GM18498 (cell line): ENCODE data around the gene TATDN3.
"Not testable (repeated sequence)": the region's sequence is repeated elsewhere in the genome, so short reads cannot be mapped to it uniquely, and the experiment has no call there.

ENCODE experiments used
- ATAC-seq: cut with Tn5 transposase; IDR thresholded peaks from one replicate; pipeline ENCODE4 v1.9.1; 2021; ENCODE audit warnings: mild to moderate bottlenecking, moderate library complexity; ENCODE audit not compliant: unreplicated experiment

Gene TATDN3

DNA sequence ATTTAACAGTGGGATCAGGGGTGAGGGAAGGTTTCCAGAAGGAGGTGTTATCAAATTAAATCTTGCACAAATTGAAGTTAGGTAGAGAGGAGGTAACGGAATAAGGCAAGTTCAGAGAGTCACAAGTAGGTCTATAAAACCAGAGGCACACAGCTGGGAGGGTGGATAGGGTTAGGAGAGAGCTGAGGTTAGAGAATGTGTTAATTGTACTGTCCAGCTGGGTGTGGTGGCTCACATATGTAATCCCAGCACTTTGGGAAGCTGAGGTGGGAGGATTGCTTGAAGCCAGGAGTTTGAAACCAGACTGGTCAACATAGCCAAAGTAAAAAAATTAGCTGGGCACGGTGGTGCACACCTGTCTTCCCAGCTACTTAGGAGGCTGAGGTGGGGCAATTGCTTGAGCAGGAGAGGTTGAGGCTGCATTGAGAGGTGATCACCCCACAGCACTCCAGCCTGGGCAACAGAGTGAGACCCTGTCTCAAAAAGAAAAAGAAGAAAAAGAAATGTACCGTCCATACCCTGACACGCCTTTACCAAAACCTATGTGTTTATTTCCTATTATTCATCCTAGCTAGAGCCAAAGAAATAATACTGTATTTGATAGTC, 35.6 kb downstream of the TATDN3 start:
- no peak for ATAC-seq

DNA sequence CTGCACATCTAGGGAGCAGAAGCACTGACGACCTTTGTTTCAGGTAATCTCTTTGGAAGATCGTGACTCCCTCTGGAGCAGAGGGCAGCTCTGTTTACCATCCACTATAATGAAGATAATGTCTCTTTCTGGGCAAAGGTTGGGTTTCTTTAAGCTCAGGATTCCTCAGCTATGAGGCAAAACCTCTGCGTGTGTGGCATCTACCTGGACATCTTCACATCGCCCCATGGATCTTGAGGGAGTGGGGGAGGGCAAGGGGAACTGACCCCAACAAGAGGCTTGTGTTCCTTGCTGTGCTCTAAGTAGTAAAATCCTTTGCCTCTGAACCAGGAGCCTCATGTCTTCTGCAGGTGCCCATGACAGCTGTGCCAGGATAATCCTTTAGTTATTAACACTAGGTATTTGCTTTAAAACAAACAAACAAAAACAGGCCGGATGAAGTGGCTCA, 36.2 kb downstream of the TATDN3 start:
- no peak for ATAC-seq

DNA sequence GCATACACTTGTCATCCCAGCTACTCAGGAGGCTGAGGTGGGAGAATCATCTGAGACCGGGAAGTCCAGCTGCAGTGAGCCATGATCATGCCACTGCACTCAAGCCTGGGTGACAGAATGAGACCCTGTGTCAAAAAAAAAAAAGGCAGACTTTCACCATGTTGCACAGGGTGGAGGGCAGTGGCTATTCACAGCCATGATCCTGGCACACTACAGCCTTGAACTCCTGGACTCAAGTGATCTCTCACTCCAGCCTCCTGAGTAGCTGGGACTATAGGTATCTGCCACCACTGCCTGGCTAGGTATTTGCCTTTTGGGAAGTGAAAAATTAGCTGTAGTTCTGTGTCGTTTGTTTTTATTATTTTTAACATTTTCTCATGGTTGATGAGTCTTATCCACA, 36.7 kb downstream of the TATDN3 start:
- ATAC-seq: no peak

DNA sequence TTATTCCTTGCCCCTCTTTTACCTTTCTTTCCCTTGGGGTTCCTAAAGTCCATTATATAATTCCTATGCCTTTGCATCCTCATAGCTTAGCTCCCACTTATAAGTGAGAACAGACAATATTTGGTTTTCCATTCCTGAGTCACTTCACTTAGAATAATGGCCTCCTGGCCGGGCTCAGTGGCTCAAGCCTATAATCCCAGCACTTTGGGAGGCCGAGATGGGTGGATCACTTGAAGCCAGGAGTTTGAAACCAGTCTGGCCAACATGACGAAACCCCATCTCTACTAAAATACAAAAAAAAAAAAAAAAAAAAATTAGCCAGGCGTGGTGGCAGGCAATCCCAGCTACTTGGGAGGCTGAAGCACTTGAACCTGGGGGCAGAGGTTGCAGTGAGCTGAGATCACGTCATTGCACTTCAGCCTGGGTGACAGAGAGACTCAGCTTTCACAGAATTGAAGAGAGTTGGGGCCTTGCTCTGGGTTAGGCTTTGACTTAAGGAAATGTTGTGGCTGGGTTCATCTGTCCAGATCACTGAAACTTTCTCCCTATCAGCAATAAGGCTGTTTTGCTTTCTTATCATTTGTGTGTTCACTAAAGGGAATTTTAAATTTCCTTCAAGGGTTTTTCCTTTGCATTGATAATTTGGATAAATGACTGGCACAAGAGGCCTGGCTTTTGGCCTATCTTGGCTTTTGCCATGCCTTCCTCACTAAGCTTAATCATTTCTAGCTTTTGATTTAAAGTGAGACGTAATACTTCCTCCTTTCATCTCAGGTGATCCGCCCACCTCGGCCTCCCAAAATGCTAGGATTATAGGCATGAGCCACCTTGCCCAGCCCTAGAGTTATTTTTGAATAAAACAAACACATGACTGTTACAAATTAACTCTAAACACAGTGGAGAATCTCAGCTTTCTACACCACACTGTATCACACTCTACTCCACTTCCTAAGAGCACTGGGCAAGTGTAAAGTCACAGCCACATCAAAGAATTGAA, 41.8 kb downstream of the TATDN3 start:
- ATAC-seq: peak; percentile 74

DNA sequence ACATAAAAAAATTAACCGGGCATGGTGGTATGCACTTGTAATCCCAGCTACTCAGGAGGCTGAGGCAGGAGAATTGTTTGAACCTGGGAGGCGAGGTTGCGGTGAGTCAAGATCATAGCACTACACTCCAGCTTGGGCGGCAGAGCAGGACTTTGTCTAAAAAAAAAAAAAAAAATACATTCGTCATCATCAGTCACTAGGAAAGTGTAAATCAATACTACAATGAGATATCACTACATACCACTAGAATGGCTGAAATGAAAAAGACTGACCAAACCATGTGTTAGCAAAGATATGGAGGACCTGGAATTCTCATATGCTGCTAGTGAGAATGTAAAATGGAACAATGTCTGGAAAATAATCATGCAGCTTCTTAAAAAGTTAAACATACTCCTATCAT, 46.5 kb downstream of the TATDN3 start:
- no peak for ATAC-seq

DNA sequence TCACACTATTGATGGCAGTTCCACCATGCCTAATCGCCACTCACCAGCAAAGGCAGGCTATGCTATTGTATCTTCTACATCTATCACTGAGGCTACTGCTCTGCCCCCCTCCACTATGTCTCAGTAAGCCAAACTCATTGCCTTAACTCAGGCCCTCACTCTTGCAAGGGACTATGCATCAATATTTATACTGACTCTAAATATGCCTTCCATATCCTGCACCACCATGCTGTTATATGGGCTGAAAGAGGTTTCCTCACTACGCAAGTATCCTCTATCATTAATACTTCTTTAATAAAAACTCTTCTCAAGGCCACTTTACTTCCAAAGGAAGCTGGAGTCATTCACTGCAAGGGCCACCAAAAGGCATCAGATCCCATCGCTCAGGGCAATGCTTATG, 52.8 kb downstream of the TATDN3 start:
- ATAC-seq: not testable (repeated sequence)

DNA sequence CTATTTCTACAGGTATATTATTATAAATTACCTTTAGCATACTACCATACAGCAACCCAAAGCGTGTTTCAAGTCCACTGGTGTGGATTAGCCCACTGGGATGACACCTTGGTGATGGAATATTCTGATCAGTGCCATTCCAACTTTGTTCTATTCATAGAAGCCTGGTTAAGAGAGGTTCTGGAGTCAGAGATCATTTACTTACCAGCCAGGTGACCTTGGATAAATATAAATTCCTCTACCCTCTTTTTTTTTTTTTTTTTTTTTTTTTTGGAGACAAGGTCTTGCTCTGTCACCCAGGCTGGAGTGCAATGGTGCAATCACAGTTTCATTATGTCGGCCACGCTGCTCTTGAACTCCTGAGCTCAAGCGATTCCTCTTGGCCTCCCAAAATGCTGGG, 55.9 kb downstream of the TATDN3 start, which contains the start of gene SPATA45:
SPATA45 (minus strand) TSS at position 101 of the 400 bp plus-strand sequence. CDS start 11,500 bp downstream, outside the sequence.
- no peak for ATAC-seq

DNA sequence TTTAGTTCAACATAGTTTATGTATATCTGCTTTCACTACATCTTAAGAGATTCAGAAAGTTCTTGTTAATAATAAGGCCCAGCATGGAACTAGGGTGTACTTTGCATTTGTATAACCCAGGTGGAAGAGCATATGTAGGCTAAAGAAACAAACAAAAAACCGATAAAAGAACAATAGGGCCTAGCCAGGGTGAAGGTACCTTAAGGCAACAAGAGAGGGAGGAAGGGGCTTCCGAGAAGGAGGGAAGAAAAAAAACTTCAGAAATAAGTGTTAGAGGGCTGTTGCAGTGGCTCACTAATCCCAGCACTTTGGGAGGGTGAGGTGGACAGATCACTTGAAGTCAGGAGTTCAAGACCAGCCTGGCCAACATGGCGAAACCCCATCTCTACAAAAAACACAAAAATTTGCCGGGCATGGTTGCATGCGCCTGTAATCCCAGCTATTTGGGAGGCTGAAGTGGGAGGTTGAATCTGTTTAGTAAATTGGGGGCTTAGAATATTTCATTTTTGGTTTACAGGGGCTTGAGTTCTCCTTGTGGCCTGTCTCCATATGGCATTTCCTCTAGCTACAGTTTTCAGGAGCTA, 60.5 kb downstream of the TATDN3 start:
- ATAC-seq: no peak

DNA sequence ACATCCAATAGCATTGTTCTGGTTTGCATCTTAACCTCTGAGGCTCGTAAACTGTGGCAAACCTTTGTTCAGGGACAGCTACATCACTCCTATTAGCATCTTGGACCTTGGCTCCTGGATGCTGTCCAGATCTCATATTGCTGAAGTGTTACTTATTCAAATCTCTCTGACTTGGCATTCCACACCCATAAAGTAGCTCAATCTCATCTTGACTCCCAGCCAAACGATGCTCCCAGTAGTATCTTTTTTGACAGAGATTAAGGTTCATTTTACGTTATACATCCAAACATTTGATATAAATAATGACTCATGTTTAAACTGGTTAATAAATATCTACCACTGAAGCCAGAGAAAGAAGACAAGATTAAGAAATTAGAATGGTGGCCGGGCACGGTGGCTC, 62.0 kb downstream of the TATDN3 start:
- no peak for ATAC-seq

DNA sequence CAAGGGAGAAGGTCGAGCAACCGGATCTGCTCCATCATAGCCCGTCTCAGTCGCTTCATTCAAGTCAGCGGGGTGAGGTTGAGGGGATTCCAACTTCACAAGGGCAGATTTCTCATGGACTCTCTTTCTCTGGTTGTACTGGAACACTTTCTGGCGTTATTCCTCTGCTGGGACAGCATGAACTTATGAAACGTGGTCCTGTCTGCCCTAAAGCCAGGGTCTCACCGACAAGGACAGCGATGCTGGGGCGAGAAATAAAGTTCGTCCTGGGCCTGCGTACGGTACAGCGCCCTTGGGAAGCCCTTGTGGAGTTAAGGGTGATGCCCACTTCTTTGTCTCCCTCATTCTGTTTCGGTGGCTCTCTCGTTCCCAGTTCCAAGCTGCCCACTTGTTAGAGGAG, 65.1 kb downstream of the TATDN3 start:
- no peak for ATAC-seq

DNA sequence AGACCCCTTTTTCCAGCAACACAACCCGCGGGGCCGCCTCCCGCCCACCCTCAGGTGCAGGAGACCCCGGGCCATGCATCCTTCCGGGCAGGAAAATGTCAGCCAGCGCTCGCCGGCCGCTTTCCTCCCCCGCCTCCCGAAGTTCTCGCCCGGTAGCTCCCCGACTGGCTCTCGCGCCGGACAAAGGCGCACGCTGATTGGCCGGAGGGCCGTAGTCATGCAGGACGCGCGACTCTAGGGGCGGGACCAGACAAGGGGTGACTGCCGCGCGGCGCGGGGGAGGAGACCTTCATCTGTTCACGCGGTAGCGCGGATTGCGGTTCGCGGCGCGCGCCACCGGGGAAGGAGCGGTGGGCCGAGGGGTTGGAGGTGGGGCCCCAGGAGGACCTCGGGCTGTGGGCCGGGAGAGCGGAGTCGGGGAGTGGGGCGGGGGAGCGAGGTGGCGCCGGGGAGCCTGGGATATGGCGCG, 66.3 kb downstream of the TATDN3 start, which contains the start of gene FLVCR1:
FLVCR1 (plus strand) TSS at position 284 of the 469 bp plus-strand sequence; CDS start at position 462, 178 bp downstream.
- ATAC-seq: peak; percentile 98

DNA sequence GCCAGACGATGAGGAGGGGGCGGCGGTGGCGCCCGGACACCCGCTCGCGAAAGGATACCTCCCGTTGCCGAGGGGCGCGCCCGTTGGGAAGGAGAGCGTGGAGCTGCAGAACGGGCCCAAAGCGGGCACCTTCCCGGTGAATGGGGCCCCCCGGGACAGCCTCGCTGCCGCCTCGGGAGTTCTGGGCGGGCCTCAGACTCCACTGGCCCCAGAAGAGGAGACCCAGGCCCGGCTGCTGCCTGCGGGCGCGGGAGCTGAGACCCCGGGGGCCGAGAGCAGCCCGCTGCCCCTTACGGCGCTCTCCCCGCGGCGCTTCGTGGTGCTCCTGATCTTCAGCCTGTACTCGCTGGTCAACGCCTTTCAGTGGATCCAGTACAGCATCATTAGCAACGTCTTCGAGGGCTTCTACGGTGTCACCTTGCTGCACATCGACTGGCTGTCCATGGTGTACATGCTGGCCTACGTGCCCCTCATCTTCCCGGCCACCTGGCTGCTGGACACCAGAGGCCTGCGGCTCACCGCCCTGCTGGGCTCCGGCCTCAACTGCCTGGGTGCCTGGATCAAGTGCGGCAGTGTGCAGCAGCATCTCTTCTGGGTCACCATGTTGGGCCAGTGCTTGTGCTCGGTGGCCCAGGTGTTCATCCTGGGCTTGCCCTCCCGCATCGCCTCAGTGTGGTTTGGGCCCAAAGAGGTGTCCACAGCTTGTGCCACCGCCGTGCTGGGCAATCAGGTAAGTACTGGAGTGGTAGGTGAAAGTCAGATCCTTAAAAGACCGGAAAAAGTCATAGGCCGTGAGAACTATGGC, 67.0 kb downstream of the TATDN3 start:
- peak; percentile 15 for ATAC-seq

DNA sequence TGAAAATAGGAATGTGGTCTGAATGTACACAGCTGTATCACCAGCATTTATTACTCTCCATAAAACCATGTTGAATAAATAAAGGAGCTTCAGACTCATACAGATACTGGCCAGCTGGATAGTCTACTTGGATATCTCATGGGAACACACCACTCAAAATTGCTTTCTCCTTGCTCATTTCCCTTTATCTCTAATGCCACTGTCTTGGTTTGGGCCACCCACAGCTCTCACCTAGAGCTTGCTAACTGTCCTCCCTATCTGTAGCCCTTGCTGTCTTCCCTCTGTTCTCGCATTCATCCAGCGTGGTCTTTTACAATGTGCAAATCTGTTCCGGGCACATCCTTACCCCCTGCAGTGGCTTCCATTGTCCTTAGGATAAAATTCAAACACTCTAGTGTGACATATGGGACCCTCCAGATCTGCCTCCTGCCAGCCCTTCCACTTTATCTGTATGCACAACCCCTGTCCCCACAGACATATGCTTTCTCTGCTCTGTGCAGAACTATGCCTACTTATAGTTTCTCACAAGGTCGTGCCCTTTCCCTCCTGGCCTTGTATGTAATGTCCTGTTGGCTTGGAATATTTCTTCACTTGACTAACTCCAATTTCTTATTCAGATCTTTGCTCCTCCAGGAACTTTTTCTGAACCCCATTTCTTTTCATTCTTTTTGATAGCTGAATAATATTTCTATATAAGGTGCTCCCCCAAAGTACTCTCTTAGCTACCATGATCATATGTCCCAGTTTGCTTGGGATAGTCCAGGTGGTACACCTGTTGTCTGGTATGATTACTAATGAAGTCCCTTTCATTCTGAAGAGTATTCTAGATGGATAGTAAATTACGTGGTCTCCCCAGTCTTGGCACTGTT, 69.3 kb downstream of the TATDN3 start:
- no peak for ATAC-seq

DNA sequence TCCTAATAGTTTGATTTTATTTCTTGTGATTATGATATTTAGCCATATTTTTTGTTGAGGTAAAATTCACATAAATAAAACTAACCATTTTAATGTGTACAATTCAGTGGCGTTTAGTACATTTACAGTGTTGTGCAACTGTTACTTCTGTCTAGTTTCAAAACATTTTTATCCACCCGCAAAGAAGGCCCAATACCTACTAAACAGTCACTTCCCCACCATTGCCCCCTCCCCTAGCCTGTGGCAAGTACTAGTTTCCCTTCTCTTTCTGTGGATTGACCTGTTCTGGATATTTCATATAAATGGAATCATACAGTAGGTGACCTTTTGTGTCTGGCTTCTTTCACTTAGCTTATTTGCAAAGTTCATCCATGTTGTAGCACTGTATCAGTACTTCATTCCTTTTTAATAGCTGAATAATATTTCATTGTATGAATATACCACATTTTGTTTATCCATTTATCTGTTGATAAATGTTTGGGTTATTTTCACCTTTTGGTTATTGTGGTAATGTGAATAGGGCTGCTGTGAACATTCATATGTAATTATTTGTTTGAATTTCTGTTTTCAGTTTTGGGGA, 70.5 kb downstream of the TATDN3 start:
- no peak for ATAC-seq

DNA sequence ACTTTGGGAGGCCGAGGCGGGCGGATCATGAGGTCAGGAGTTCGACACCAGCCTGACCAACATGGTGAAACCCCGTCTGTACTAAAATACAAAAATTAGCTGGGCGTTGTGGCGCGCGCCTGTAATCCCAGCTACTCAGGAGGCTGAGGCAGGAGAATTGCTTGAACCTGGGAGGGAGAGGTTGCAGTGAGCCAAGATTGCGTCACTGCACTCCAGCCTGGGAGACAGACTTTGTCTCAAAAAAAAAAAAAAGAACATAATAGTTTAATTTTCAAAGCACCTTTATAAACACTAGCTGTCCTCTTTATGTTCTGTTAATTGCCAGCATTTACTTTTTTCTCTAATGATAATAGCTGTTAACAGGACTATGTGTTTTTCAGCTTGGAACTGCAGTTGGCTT, 71.7 kb downstream of the TATDN3 start:
- not testable (repeated sequence) for ATAC-seq

DNA sequence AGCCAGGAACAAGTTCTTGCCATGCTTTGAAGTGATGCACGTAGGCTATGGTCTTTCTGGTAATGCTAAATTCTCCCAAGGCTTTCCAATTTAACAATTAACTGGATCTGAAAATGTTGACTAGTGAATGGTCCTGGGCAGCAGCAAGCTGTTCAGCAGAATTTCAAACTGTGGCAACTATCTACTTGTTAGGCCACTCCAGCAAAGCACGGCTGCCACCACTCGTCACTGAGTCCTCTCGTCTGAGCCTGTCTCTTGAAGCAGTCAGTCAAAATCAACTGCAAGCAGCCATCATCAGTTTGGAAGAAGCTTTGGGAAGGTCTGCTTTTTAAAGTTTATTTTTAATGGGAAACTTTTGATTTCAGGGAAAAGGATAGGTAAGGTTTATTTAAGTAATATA, 72.5 kb downstream of the TATDN3 start:
- no peak for ATAC-seq
